Mucosa of descending colon (tissue), 3 donors: ENCODE measurements around the gene COP1. TPM values are rescaled to one million over a fixed set of nuclear protein-coding genes. Genes with fewer than 3 reads are reported as not detected.

ENCODE experiments used
- ATAC-seq: fragments of 200-7000 bp; cut with Tn5 transposase; one replicate; pipeline ENCODE4 v1.9.1; 2020; ENCODE audit warnings: mild to moderate bottlenecking, moderate library complexity
- DNase-seq, 3 donors: peaks; one replicate each; pipeline ENCODE4 v3.0.0-alpha.2; 2020
- H3K36me3 ChIP-seq: fragments of 200-600 bp; one replicate; pipeline ENCODE4 v1.8.0; 2021; ENCODE audit warnings: low read depth, mild to moderate bottlenecking
- H3K4me1 ChIP-seq: fragments of 200-600 bp; one replicate; pipeline ENCODE4 v1.8.0; 2021; ENCODE audit warnings: low read depth, mild to moderate bottlenecking
- H3K4me3 ChIP-seq: fragments of 200-600 bp; one replicate; pipeline ENCODE4 v1.8.0; 2021; ENCODE audit warnings: mild to moderate bottlenecking
- H3K9me3 ChIP-seq: fragments of 200-600 bp; one replicate; pipeline ENCODE4 v1.8.0; 2021; ENCODE audit warnings: mild to moderate bottlenecking
- intact Hi-C, 2 donors: fragments of 100-400 bp; cut with DNase I in 1 of 2; cut with micrococcal nuclease in 1 of 2; formaldehyde crosslinking; loops; one replicate each; pipeline versions ENCODE4 v1.11.0 to v1.11.1; 2022; cut with DNase I, micrococcal nuclease
- total RNA-seq, 3 donors: library from RNA; stranded (reverse); fragmentation: NEBNext Ultra II Directional in 2 of 3; extraction: Animal tissue kit (Norgen Biotek cat#: 25700) in 2 of 3; gene quantifications; one replicate each; pipeline versions ENCODE4 v1.2.1 to v1.2.4, GENCODE V29; 2021 to 2023
- TF ChIP-seq, protein P1 (sequence below): fragments of 200-600 bp; IDR thresholded peaks from one replicate; pipeline ENCODE4 v1.8.0; 2022; ENCODE audit warnings: antibody characterized with exemption, mild to moderate bottlenecking
- donor health status: DM: no; HTN: no; CAD: no; lungs with moderate emphysema.
- donor health status: DM: no; HTN: no; CAD: no.
- donor health status: DM: no; HTN: yes; CAD: no.

Gene COP1
- total RNA-seq, 3 donors from 2014 or later: 51.5 to 51.9 (median 51.9) TPM

DNA sequence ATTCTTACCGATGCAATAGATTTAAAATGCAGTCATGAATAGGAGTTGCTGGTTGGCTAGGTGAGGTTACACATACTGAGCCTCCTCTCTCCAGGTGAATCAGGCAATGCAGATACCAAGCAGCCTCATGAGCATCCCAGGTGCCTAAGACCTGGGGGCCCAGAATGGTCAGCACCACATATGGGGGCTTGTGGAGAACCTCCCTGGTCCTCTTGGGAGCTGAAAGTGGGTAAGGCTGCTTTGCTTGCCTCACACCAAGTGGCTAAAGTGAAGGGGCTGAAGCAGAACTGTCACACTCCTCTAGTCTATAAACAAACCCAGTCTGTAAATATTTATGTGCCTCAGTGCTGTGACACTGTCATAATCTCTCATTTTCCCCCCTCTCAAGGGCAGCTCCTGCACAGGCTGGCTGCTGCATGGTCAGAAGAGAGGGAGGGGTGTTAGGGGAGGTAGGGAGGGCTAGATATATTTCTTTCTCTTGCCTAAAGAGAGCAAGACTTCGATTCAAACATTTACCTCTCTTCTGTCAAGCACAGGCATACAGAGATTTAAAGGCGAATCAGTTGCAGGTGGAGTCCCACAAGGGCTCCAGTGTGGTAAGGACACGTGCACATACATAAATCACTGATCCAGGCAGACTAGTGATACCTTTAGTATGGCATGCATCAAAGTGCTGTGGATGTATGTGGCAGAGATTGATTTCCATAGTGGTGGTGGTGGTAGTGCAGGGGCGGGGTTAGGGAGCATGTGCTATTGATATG lies 305.8 kb downstream of the COP1 start:
- no peak for ATAC-seq
- no peak for DNase-seq
- intact Hi-C loops: no loop called here
- TF ChIP-seq, protein P1, sequence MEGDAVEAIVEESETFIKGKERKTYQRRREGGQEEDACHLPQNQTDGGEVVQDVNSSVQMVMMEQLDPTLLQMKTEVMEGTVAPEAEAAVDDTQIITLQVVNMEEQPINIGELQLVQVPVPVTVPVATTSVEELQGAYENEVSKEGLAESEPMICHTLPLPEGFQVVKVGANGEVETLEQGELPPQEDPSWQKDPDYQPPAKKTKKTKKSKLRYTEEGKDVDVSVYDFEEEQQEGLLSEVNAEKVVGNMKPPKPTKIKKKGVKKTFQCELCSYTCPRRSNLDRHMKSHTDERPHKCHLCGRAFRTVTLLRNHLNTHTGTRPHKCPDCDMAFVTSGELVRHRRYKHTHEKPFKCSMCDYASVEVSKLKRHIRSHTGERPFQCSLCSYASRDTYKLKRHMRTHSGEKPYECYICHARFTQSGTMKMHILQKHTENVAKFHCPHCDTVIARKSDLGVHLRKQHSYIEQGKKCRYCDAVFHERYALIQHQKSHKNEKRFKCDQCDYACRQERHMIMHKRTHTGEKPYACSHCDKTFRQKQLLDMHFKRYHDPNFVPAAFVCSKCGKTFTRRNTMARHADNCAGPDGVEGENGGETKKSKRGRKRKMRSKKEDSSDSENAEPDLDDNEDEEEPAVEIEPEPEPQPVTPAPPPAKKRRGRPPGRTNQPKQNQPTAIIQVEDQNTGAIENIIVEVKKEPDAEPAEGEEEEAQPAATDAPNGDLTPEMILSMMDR: no peak
- Histone ChIP-seq H3K9me3 (no peaks in the 10 kb centered on the region), H3K4me1 (no peaks in the 10 kb centered on the region), H3K4me3 (no peak overlapping the region), H3K36me3 (no peaks in the 10 kb centered on the region)

DNA sequence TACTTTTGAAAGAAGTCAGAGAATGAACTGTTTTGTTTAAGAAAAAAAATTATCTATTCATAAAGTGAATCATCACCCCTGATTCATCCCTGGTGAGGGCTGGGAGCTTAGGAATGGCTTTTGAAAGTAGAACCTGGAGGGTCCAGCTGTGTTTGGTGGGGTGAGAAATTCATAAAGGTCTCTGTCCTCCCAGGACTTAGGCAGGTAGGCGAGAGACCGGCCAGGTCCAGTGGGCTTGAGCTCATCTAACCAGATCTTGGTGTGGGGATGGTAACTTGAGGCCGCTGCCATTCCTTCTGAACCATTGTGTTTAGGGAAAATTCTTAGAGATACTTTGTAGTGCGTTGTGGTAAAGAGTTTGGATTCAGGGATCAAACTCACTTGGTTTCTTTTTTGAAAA lies 306.9 kb downstream of the COP1 start:
- intact Hi-C loops: no loop called here
- TF ChIP-seq, protein P1: no peak
- Histone ChIP-seq H3K9me3 (no peaks in the 10 kb centered on the region), H3K4me1 (no peaks in the 10 kb centered on the region), H3K4me3 (no peak overlapping the region), H3K36me3 (no peaks in the 10 kb centered on the region)
- no peak for ATAC-seq
- DNase-seq: no peak

DNA sequence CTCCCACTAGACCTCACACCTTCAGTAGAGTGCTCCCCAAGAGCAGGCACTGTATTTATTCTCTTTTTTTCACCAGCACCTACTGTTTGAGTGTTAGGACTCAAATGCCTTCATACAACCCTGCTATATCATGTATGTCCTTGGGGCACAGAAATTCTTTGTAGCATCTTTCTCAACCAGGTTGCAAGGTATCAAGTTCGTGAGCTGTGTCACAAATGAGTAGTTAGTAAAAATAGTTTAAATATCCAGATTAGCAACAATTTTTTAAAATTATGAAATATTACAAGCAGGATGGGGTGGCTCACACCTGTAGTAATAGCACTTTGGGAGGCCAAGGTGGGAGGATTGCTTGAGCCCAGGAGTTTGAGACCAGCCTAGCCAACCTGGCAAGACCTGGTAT lies 311.1 kb downstream of the COP1 start:
- DNase-seq (no peak), ATAC-seq (no peak)
- intact Hi-C loops: no loop called here
- Histone ChIP-seq H3K36me3 (no peaks in the 10 kb centered on the region), H3K9me3 (no peaks in the 10 kb centered on the region), H3K4me1 (no peaks in the 10 kb centered on the region), H3K4me3 (no peak overlapping the region)
- TF ChIP-seq, protein P1: no peak
